GM12873 (cell line): ENCODE measurements around the gene MATCAP1.

Experiments used
- CTCF ChIP-seq: IDR thresholded peaks from 2 replicates; pipeline ENCODE4 v1.5.1; 2012; ENCODE audit warnings: low read depth, mild to moderate bottlenecking, moderate library complexity, low read length, control low read depth; ENCODE audit not compliant: insufficient read depth; ENCODE audit errors: missing control alignments

Gene MATCAP1

GRCh38 chr16:67212766-67213165, 29.0 kb upstream of the MATCAP1 start:
- TF ChIP-seq CTCF: no peak

- TF ChIP-seq CTCF: no peak
Measured at GRCh38 chr16:67211674-67212073, 27.9 kb upstream of the MATCAP1 start.

- TF ChIP-seq CTCF: no peak
Measured at GRCh38 chr16:67210069-67210937, 26.5 kb upstream of the MATCAP1 start.

- no peak for TF ChIP-seq CTCF
Measured at GRCh38 chr16:67209565-67209964, 25.8 kb upstream of the MATCAP1 start.

GRCh38 chr16:67208154-67208896, 24.6 kb upstream of the MATCAP1 start:
- TF ChIP-seq CTCF: no peak

GRCh38 chr16:67207249-67208091, 23.7 kb upstream of the MATCAP1 start:
- no peak for TF ChIP-seq CTCF

GRCh38 chr16:67206838-67207248, 23.1 kb upstream of the MATCAP1 start:
- TF ChIP-seq CTCF: no peak
